GM21526 (cell line): ENCODE measurements around the gene SLC5A2.
"Not testable (repeated sequence)": the region's sequence is repeated elsewhere in the genome, so short reads cannot be mapped to it uniquely, and the experiment has no call there.

ENCODE experiments used
- ATAC-seq: cut with Tn5 transposase; IDR thresholded peaks from one replicate; pipeline ENCODE4 v1.9.1; 2021; ENCODE audit warnings: moderate library complexity; ENCODE audit not compliant: unreplicated experiment, low FRiP score

The SLC5A2 gene

DNA sequence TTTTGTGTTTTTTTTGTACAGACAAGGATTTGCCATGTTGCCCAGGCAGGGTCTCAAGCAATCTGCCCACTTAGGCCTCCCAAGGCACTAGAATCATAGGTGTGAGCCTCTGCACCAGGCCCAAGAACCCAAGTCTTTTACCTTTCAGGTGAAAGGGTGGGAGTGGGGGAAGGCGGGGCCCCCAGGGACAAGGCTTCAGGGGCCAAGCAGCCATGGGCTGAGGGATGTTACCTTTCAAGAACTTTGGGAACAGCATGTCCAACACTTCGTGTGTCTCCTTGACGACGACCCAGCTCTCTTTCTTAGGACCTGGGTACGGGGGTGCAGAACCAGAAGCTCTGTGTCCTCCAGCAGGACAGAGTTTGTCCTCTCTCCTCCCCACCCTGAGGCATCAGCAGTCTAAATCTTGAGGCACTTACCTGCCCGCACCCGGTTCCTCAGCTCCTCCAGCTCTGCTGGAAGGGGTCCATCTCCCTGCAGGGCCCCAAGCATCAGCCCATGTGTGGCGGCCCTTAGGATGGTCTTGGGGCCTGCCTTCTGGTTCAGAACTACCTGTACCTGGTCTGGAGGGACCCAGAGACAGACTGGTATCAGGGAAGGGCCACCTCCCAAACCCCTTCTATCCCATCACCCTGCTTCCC is 9.0 kb downstream of the SLC5A2 start:
- no peak for ATAC-seq

DNA sequence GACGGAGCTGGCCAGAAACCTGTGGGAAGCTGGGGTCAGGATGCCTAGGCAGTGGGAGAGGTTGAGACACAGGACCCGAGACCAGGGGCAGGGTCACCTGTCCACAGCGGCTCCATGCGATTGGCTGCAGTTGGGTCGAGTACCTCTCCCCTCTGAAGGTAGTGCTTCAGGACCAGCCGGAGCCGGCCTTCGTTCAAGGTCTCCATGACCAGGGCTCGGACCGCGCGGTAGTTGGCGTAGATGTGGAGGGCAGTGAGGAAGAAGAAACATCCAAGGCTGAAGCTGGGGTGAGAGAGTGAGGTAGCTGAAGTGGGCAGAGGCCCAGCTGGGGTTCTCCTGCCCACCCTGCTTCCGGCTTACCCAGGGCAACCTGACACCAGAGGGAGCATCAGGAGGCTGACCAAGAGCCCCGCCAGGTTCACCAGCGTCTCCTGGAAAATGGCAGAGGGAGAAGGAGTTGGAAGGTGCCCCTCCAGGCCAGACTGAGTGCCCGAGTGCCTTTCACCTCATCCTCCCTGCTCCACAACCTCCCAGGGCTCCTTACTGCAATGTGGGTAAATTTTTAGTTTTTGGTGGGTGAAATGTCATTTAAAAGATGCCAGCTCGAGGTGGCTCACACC is 10.7 kb downstream of the SLC5A2 start:
- ATAC-seq = no peak

DNA sequence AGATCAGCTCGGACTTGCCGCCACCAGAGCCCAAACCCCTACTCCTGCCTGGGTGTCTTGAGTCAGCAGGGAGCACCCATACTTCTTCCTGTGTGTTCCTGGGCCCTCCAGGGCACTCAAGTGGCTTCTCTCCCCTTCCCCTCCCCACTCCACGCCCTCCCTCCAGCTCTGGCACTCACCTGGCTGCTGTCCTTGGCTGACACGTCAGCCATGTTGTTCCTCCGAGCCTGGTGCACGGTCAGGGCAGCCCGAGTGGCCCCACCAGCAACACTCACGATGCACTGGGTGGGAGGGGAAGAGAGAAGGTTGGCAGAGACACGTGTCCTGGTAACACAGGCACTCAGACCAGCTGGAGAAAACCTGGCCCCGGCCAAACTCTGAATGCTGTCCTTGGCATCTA is 13.7 kb downstream of the SLC5A2 start:
- no peak for ATAC-seq

- ATAC-seq = no peak
These were observed 15.6 kb downstream of the SLC5A2 start for GRCh38 chr16:31498493-31498892.

DNA sequence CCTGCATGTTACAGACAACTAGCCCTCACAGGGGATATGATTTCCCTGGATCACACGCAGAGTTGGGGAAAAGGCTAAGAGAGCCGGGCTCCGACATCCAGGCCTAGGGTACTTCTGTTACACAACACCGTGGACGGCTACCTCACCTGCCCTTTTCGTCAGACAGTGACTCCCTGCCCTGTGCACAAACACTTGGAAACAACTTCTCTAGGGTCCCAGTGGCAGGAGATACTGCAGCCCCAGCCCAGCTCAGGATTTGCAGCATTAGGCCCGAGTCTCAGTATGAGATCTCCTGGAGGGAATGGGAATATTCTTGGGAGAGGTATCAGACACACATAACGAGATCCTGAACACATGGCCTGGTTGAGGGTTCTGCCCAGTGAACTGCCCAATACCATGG is 17.0 kb downstream of the SLC5A2 start:
- no peak for ATAC-seq

GRCh38 chr16:31501226-31501965 is 18.5 kb downstream of the SLC5A2 start:
- no peak for ATAC-seq

GRCh38 chr16:31501966-31502348 is 19.0 kb downstream of the SLC5A2 start:
- no peak for ATAC-seq

DNA sequence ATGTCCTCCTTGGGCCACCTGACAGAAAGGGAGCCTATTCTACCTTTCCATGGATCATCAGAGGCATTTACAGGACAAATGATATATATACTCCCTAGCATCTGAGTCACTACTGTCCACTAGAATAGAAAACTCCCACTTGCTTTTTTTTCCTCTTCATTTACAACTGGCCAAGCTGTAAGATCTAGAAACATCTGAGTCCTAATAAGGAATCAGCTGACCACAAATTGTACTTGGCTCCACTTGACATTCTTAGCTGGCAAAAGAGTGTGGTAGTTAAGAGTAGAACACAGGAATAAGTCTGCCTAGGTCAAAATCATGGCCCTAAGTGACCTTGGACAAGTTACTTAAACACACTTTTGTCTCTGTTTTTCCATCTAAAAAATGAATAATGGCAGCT is 20.1 kb downstream of the SLC5A2 start:
- no peak for ATAC-seq

DNA sequence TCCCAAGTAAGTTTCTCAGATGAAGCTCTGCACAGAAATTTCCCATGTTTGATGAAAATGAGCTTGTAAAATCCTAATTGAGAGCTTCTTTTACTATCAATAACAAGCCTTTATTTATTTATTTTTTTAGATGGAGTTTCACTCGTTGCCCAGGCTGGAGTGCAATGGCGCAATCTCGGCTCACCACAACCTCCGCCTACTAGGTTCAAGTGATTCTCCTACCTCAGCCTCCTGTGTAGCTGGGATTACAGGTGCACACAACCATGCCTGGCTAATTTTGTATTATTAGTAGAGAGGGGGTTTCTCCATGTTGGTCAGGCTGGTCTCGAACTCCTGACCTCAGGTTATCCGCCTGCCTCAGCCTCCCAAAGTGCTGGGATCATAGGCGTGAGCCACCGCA is 20.6 kb downstream of the SLC5A2 start:
- ATAC-seq = not testable (repeated sequence)

- no peak for ATAC-seq
These were observed 21.2 kb downstream of the SLC5A2 start for GRCh38 chr16:31504159-31504558.

- ATAC-seq = peak; percentile 42
These were observed 22.6 kb downstream of the SLC5A2 start for GRCh38 chr16:31505483-31505882.

GRCh38 chr16:31507617-31507928 is 24.6 kb downstream of the SLC5A2 start:
- ATAC-seq = no peak

DNA sequence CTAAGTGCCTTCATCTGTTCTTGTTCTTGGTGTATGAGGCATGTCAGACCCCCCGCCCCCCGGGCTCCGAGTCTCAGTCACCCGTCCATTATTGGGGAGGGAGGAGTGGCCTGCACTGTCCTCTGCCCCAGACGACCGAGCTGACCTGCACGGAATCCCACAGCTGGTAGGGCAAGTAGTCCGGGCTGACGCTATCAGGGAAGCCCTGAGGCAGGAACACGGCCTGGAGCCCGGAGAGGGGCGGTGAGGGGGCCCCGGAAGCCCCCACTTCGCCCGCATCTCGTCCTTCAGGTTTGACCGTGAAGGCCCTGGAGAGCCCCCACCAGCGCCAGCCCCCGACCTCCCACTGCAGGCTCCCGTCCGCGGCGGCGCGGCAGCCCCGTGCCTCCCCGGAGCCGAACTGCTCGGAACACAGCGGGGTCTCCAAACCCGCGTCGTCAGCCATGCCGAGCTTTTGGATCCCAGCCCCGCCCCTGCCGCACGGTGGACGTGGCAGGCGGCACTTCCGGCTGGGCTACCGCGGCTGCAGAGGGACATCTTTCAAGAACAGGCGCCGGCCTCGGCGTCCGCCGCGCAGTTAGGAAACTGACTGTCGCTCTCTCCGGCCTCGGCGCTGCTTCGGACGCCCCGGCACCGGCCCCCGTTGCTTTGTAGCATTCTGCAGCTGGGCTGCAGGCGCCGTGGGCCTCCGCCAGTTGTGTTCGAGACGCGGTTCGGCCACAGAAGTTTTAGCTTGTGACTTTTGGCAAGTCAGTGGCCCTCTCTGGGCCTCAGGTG is 25.2 kb downstream of the SLC5A2 start, which contains the start of gene RUSF1:
Gene RUSF1 (minus strand): TSS at position 463 of the 777 bp plus-strand sequence. CDS start 18 bp downstream, at position 445.
- ATAC-seq = peak; percentile 89

DNA sequence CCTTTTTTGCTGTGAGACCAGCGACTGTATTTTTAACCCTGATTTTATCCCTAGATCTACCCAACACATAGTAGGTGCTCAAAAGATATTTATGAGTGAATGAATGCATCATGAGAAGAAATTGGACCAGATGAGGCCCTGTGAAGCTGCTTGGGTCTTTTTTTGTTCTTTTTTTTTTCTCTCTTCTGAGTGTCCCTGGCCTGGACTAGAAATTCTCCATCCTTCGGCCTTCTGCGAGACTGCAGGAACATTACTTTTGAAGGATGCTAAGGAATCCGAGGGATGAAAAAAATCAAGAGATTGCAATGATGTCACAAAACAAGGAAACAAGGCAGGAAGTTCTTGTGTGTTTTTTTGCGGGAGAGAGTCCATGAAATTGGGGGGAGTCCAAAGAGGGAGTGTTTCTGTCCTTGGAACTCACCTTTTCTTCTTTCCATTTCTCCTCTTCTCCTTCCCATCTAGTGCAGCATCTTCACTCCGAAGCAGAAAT is 25.8 kb downstream of the SLC5A2 start:
- ATAC-seq = no peak

DNA sequence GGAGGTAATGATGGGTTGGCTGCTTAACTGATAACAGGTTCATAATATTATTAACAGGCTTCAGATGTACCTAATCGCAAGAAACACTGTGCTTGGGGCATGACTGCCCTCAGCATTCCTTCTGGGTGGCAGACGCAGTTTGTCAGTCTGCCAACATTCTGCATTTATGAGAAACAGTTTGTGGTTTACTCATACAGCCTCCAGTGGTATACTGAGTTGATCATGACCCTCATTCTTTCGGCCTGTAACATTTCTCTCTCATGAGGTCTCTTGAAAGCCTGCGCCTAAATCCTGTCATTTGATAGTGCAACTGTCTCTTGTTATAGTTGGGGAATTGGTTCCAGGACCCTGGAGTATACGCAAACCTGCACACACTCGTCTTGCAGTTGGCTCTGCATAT is 30.2 kb downstream of the SLC5A2 start:
- ATAC-seq = no peak

DNA sequence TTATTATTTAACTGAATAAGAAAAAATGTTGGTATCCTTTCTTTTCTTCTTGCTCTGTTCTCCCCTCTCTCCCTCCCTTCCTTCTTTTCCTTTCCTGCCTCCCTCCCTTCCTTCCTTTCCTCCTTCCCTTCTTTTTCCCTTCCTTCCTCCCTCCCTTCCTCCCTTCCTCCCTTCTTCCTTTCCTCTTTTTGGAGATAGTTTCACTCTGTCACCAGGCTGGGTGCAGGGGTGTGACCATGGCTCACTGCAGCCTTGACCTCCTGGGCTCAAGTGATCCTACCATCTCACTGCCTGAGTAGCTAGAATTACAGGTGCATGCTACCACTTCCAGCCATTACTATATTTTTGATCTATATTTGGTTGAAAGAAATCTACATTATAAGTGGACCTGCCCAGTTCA is 31.0 kb downstream of the SLC5A2 start:
- no peak for ATAC-seq

GRCh38 chr16:31517800-31518402 is 35.0 kb downstream of the SLC5A2 start:
- no peak for ATAC-seq

DNA sequence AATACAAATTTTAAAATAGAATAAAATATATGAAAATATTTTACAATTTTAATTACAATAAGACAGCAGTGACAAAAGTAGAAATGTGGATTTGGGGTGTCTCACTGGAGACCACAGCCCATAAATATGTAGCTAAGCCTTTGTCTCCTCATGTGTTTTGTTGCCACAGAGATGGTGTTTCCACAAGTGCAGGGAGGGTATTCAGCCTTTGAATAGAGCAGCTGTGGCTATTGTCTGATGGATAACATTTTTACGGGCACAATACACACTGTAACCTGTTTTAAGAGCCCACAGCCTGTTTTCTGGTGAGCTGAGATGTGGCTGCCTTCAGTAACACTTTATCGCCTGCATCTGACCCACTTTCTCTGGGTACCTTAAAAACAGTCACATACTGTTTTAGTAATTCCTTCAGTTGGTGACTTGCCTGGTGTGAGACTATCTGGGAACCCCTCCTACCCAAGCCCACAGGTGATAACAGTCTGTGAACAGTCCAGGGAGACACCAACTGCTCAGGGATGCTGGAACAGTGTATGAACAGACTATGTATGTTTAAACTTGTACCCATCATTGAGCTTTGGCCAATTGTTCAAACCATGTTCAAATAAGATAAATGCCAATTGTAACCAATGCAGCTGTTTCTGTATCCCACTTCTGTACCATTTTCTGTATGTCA is 37.0 kb downstream of the SLC5A2 start:
- no peak for ATAC-seq

- ATAC-seq = no peak
These were observed 38.4 kb downstream of the SLC5A2 start for GRCh38 chr16:31521368-31521767.

DNA sequence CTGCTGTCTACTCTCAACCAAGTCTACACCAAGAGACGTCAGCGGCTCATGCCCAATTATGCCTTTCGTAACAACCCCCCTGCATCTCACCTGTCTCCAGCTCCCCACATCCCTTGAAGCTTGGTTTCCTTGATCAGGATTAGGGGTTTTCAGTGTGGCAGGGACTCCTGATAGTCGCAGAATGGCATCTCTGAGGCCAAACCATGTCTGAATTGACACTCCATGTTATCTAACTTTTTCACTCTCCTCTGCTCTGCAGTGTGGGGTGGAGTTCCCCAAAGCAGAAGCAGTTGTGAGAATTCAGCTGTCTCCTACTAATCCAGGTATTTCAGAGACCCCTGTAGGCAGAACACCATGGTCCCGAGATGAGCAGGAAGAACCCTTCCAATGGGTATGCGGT is 39.1 kb downstream of the SLC5A2 start:
- no peak for ATAC-seq
